Progenitor cell of endocrine pancreas (in vitro differentiated cells): Measurements from ENCODE around the gene TMEM260. TPM values are rescaled to one million over a fixed set of nuclear protein-coding genes. Genes with fewer than 3 reads are reported as not detected.
A peak's percentile ranks its signal among the peaks of the same experiment; 100 is the strongest.

Experiments
- DNase-seq: peaks from one replicate; pipeline ENCODE4 v3.0.0; 2021; ENCODE audit warnings: low spot score; ENCODE audit not compliant: unreplicated experiment
- H3K27ac Mint-ChIP-seq: 2 replicates; pipeline ENCODE4 v1.8.0; 2021; ENCODE audit warnings: mild to moderate bottlenecking, moderate library complexity, mixed read lengths
- H3K27me3 Mint-ChIP-seq: 2 replicates; pipeline ENCODE4 v1.8.0; 2021; ENCODE audit warnings: mixed read lengths
- H3K36me3 Mint-ChIP-seq: 2 replicates; pipeline ENCODE4 v1.8.0; 2022; ENCODE audit warnings: mixed read lengths; ENCODE audit not compliant: insufficient read depth
- H3K4me1 Mint-ChIP-seq: 2 replicates; pipeline ENCODE4 v1.8.0; 2021; ENCODE audit warnings: low read depth, mixed read lengths
- H3K4me3 Mint-ChIP-seq: 2 replicates; pipeline ENCODE4 v1.8.0; 2021; ENCODE audit warnings: low read depth, mild to moderate bottlenecking, moderate library complexity, mixed read lengths
- H3K9me3 Mint-ChIP-seq: 2 replicates; pipeline ENCODE4 v1.8.0; 2021; ENCODE audit warnings: low read depth, mixed read lengths
- total RNA-seq: library from RNA; stranded (reverse); gene quantifications from 2 replicates; pipeline ENCODE4 v1.2.1, GENCODE V29; 2021
- TF ChIP-seq, protein P1 (sequence below): fragments of 200-600 bp; sonication (generic); IDR thresholded peaks from one replicate; pipeline ENCODE4 v1.5.0; 2021; ENCODE audit warnings: antibody characterized with exemption, mild to moderate bottlenecking; ENCODE audit not compliant: unreplicated experiment

TMEM260 gene
- total RNA-seq, 1 donor from 2014 or later: 44.2 TPM

DNA sequence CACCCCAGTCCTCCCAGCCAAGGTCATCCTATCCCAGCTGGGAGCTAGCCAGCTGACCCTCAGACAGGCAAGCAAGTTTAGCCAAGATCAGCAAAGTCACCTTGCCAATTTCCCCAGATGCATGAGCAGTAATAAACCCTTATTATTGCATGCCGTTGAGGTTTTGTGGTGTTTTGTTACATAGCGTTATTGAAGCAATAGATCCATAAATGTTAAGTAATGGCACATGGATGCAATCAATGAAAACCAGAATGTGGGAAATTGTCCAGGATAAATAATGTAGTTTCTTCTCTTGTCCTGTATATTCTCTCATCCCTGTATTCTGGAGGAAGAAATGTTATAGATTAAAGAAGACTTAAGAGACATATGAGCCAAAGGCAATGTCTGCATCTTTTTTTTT, 18.0 kb upstream of the TMEM260 start:
- TF ChIP-seq, protein P1, sequence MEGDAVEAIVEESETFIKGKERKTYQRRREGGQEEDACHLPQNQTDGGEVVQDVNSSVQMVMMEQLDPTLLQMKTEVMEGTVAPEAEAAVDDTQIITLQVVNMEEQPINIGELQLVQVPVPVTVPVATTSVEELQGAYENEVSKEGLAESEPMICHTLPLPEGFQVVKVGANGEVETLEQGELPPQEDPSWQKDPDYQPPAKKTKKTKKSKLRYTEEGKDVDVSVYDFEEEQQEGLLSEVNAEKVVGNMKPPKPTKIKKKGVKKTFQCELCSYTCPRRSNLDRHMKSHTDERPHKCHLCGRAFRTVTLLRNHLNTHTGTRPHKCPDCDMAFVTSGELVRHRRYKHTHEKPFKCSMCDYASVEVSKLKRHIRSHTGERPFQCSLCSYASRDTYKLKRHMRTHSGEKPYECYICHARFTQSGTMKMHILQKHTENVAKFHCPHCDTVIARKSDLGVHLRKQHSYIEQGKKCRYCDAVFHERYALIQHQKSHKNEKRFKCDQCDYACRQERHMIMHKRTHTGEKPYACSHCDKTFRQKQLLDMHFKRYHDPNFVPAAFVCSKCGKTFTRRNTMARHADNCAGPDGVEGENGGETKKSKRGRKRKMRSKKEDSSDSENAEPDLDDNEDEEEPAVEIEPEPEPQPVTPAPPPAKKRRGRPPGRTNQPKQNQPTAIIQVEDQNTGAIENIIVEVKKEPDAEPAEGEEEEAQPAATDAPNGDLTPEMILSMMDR: no peak

GRCh38 chr14:56562883-56563282, 16.7 kb upstream of the TMEM260 start:
- Mint-ChIP-seq H3K4me3 (no peak overlapping the region), H3K36me3 (no peaks in the 10 kb centered on the region), H3K27ac (no peak overlapping the region), H3K27me3 (peaks cover 6% of the 10 kb centered on the region), H3K4me1 (no peaks in the 10 kb centered on the region), H3K9me3 (peaks cover 5% of the 10 kb centered on the region)
- TF ChIP-seq, protein P1: no peak
- no peak for DNase-seq

More for the DNA sequence above, 18.0 kb upstream of the TMEM260 start:
- H3K4me1 Mint-ChIP-seq: no peaks in the 10 kb centered on the region
- no peak for DNase-seq
- H3K27me3 Mint-ChIP-seq: peaks cover 15% of the 10 kb centered on the region
- no peak overlapping the region for H3K27ac Mint-ChIP-seq
- H3K4me3 Mint-ChIP-seq: no peak overlapping the region
- H3K36me3 Mint-ChIP-seq: no peaks in the 10 kb centered on the region
- H3K9me3 Mint-ChIP-seq: peaks cover 5% of the 10 kb centered on the region

GRCh38 chr14:56569174-56569573, 10.4 kb upstream of the TMEM260 start:
- H3K27me3 Mint-ChIP-seq: peaks cover 4% of the 10 kb centered on the region
- no peaks in the 10 kb centered on the region for H3K36me3 Mint-ChIP-seq
- TF ChIP-seq, protein P1: no peak
- no peak overlapping the region for H3K27ac Mint-ChIP-seq
- no peaks in the 10 kb centered on the region for H3K4me1 Mint-ChIP-seq
- no peaks in the 10 kb centered on the region for H3K9me3 Mint-ChIP-seq
- DNase-seq: no peak
- no peak overlapping the region for H3K4me3 Mint-ChIP-seq

DNA sequence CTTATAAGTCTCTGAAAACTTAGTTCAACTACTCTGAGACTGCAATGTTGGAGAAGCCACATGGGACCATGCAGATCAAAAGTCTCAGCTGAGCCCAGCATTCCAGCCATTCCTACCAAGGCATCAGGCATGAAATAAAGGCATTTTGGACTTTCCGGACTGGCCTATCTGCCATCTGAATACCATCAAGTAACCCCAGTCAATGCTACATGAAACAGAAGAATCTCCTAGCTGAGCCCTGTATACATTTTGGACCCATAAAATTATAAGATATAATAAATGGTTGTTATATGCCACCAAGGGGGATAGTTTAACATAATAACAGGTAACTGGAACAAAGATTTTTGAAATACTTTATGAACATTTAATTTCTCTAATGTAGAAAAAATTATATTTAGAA, 9.3 kb upstream of the TMEM260 start:
- Mint-ChIP-seq H3K9me3 (no peaks in the 10 kb centered on the region), H3K4me3 (no peak overlapping the region), H3K27ac (no peak overlapping the region), H3K4me1 (no peaks in the 10 kb centered on the region), H3K36me3 (no peaks in the 10 kb centered on the region), H3K27me3 (peaks cover 3% of the 10 kb centered on the region)
- TF ChIP-seq, protein P1: no peak
- no peak for DNase-seq

GRCh38 chr14:56580221-56580711, 668 bp downstream of the TMEM260 start:
- peak overlapping the region; percentile 94 for H3K4me3 Mint-ChIP-seq
- no peak for DNase-seq
- peaks cover 28% of the 10 kb centered on the region for H3K4me1 Mint-ChIP-seq
- peak overlapping the region; percentile 100 for H3K27ac Mint-ChIP-seq
- H3K36me3 Mint-ChIP-seq: no peaks in the 10 kb centered on the region
- H3K9me3 Mint-ChIP-seq: no peaks in the 10 kb centered on the region
- no peaks in the 10 kb centered on the region for H3K27me3 Mint-ChIP-seq
- TF ChIP-seq, protein P1: no peak
